A549 treated with CORT108297 at 1 μM for 4 hours (cell line): ENCODE measurements around the gene TM4SF1. TPM values are rescaled to one million over a fixed set of nuclear protein-coding genes. Genes with fewer than 3 reads are reported as not detected.

Experiments used
- total RNA-seq: library from RNA; stranded (reverse); fragments of 200-300 nt; extraction: Qiagen RNA extraction; gene quantifications from 5 replicates; pipeline ENCODE4 v1.2.3, GENCODE V29; 2022

Gene TM4SF1, protein sequence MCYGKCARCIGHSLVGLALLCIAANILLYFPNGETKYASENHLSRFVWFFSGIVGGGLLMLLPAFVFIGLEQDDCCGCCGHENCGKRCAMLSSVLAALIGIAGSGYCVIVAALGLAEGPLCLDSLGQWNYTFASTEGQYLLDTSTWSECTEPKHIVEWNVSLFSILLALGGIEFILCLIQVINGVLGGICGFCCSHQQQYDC
- 1,236 to 1,908 TPM (median 1,489 TPM) in 5 replicates for total RNA-seq

GRCh38 chr3:149377408-149378364 is at the start of gene TM4SF1:
Gene TM4SF1 (minus strand): TSS chr3:149377649. CDS start chr3:149377547, 102 bp downstream.

GRCh38 chr3:149333176-149333859 is 44.1 kb downstream of the TM4SF1 start, which contains the start of gene TM4SF18:
Gene TM4SF18 (minus strand): TSS chr3:149333636. CDS start chr3:149333382, 254 bp downstream.

Other genes with a start within 250 kb of the TM4SF1 start
- 32.7 to 39.4 TPM (median 35.8 TPM) in 5 replicates for gene HPS3, start 248.0 kb downstream of the TM4SF1 start, total RNA-seq
- gene CP, start 155.8 kb downstream of the TM4SF1 start, total RNA-seq, result 3.8 to 8.1 TPM (median 5.3 TPM) in 5 replicates
- 37.6 to 44.7 TPM (median 41.3 TPM) in 5 replicates for gene TM4SF18, start 44.0 kb downstream of the TM4SF1 start, total RNA-seq
- gene TM4SF4, start 97.0 kb upstream of the TM4SF1 start, total RNA-seq, result 27.9 to 41.0 TPM (median 35.9 TPM) in 5 replicates